Measurements from ENCODE around the gene MRTFA. TPM values are rescaled to one million over a fixed set of nuclear protein-coding genes. Genes with fewer than 3 reads are reported as not detected.

MRTFA gene
- total RNA-seq, 1 donor from 2014 or later, result 11.3 TPM

DNA sequence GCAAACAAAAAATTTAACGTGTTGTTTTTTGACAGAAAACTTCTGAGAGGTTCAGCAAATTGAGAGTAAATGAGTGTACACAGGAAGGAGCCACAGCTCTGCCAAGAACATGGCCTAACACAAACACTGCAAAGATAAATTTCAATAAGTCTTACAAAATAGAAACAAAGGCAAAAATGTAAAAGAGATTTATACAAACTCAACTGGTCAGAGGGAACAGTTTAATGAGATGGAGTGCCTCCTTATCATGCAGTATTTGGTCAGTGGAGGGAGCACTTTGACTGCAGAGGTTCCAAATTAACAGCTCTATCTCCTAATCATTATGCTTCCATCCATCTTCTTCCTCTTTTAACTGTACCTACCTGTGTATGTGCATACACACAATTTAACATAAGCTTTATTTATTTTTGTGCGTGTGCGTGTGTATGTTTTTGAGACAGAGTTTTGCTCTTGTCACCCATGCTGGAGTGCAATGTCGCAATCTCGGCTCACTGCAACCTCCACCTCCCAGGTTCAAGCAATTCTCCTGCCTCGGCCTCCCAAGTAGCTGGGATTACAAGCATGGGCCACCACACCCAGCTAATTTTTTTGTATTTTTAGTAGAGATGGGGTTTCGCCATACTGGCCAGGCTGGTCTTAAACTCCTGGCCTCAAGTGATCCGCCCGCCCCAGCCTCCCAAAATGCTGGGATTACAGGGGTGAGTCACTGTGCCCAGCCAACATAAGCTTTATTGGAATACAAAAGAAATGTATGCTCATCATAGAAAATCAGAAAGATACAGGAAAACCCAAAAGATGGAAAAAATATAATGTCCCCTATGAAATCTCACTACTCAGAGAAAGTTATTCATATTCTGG lies 111.9 kb downstream of the MRTFA start:
- Histone ChIP-seq H3K27me3 (no peaks in the 10 kb centered on the region), H3K4me3 (no peak overlapping the region), H2AFZ (replicated peaks) (no peak overlapping the region), H3K79me2 (ENCODE audit: low read depth) (peaks cover 18% of the 10 kb centered on the region), H3K4me2 (no peak overlapping the region), H3K9ac (no peak overlapping the region), H4K20me1 (ENCODE audit: low read depth) (no peaks in the 10 kb centered on the region), H3K9me3 (ENCODE audit: low read depth) (no peaks in the 10 kb centered on the region), H3K36me3 (no peaks in the 10 kb centered on the region), H3F3A (ENCODE audit: low read depth) (no peaks in the 10 kb centered on the region), H3K4me1 (no peaks in the 10 kb centered on the region), H3K27ac (no peak overlapping the region)
- Mint-ChIP-seq H3K4me1 (peaks cover 3% of the 10 kb centered on the region), H3K27ac (no peak overlapping the region), H3K9me3 (peaks cover 9% of the 10 kb centered on the region), H3K27me3 (ENCODE audit: insufficient read depth, low read depth) (no peaks in the 10 kb centered on the region), H3K36me3 (peaks cover 18% of the 10 kb centered on the region), H3K4me3 (no peak overlapping the region)
- TF ChIP-seq EZH2phosphoT487 (IDR thresholded peaks at IDR 0.05) (no peak), EZH2 (IDR thresholded peaks at IDR 0.05) (no peak)
- TF ChIP-seq, protein P1, sequence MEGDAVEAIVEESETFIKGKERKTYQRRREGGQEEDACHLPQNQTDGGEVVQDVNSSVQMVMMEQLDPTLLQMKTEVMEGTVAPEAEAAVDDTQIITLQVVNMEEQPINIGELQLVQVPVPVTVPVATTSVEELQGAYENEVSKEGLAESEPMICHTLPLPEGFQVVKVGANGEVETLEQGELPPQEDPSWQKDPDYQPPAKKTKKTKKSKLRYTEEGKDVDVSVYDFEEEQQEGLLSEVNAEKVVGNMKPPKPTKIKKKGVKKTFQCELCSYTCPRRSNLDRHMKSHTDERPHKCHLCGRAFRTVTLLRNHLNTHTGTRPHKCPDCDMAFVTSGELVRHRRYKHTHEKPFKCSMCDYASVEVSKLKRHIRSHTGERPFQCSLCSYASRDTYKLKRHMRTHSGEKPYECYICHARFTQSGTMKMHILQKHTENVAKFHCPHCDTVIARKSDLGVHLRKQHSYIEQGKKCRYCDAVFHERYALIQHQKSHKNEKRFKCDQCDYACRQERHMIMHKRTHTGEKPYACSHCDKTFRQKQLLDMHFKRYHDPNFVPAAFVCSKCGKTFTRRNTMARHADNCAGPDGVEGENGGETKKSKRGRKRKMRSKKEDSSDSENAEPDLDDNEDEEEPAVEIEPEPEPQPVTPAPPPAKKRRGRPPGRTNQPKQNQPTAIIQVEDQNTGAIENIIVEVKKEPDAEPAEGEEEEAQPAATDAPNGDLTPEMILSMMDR (IDR thresholded peaks at IDR 0.05), result peak; percentile 14
- no peak for DNase-seq (ENCODE audit: low spot score)

DNA sequence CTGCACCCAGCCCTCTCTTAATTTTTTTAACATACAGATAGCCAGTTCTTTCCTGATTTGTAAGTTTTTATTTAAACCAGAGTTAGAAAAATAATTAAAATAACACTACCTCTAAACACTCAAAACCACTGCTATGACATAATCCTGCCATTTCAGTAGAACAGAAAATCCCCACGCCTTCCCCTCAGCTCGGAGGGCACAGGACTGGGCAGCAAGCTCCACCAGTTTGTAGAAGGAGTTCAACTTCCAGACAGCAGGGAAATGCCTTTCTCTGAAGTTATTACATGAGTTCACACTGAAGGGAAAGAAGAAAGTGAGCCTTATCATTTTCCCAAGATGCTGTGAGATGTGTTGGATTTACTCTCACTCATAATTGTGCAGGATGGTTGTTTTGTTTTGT lies 114.4 kb downstream of the MRTFA start:
- Mint-ChIP-seq H3K36me3 (peaks cover 30% of the 10 kb centered on the region), H3K9me3 (peaks cover 9% of the 10 kb centered on the region), H3K4me3 (no peak overlapping the region), H3K27me3 (ENCODE audit: insufficient read depth, low read depth) (no peaks in the 10 kb centered on the region), H3K4me1 (no peaks in the 10 kb centered on the region), H3K27ac (no peak overlapping the region)
- no peaks in the 10 kb centered on the region for H3F3A ChIP-seq (ENCODE audit: low read depth)
- no peak for TF ChIP-seq EZH2 (IDR thresholded peaks at IDR 0.05)
- TF ChIP-seq EZH2phosphoT487 (IDR thresholded peaks at IDR 0.05), result no peak
- TF ChIP-seq, protein P1 (IDR thresholded peaks at IDR 0.05), result no peak
- no peaks in the 10 kb centered on the region for H3K36me3 ChIP-seq
- peaks cover 18% of the 10 kb centered on the region for H3K79me2 ChIP-seq (ENCODE audit: low read depth)
- no peaks in the 10 kb centered on the region for H3K9me3 ChIP-seq (ENCODE audit: low read depth)
- H3K4me2 ChIP-seq, result no peak overlapping the region
- no peak for DNase-seq (ENCODE audit: low spot score)
- no peaks in the 10 kb centered on the region for H3K4me1 ChIP-seq
- no peaks in the 10 kb centered on the region for H4K20me1 ChIP-seq (ENCODE audit: low read depth)
- H3K4me3 ChIP-seq, result no peak overlapping the region
- no peak overlapping the region for H2AFZ ChIP-seq (replicated peaks)
- H3K27ac ChIP-seq, result no peak overlapping the region
- H3K27me3 ChIP-seq, result no peaks in the 10 kb centered on the region
- H3K9ac ChIP-seq, result no peak overlapping the region

DNA sequence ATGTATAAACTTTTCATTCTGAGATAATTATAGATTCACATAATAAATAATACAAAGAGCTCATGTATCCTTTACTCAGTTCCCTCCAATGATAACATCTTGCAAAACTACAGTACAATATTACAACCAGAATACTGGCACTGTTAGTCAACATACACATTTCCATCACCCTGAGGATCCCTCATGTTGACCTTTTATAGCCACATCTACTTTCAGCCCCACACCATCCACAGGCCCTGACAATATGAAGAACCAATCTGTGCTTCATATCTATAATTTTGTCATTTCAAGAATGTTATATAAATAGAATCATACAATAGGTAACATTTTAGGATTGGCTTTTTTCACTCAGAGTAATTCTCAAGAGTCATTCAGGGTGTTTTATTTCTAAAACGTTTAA lies 115.5 kb downstream of the MRTFA start:
- H3K9ac ChIP-seq, result no peak overlapping the region
- DNase-seq (ENCODE audit: low spot score), result no peak
- H3K4me1 Mint-ChIP-seq, result no peaks in the 10 kb centered on the region

More for the DNA sequence above, 115.5 kb downstream of the MRTFA start:
- H3K9me3 ChIP-seq (ENCODE audit: low read depth), result no peaks in the 10 kb centered on the region
- no peaks in the 10 kb centered on the region for H3K36me3 ChIP-seq
- TF ChIP-seq EZH2phosphoT487 (IDR thresholded peaks at IDR 0.05), result no peak
- TF ChIP-seq EZH2 (IDR thresholded peaks at IDR 0.05), result no peak
- TF ChIP-seq, protein P1 (IDR thresholded peaks at IDR 0.05), result no peak
- H3F3A ChIP-seq (ENCODE audit: low read depth), result no peaks in the 10 kb centered on the region
- peaks cover 30% of the 10 kb centered on the region for H3K36me3 Mint-ChIP-seq
- H3K9me3 Mint-ChIP-seq, result peaks cover 9% of the 10 kb centered on the region
- H4K20me1 ChIP-seq (ENCODE audit: low read depth), result no peaks in the 10 kb centered on the region
- H3K27me3 Mint-ChIP-seq (ENCODE audit: insufficient read depth, low read depth), result no peaks in the 10 kb centered on the region
- H3K27me3 ChIP-seq, result no peaks in the 10 kb centered on the region
- no peak overlapping the region for H3K4me3 ChIP-seq
- H3K27ac Mint-ChIP-seq, result no peak overlapping the region
- no peak overlapping the region for H3K4me3 Mint-ChIP-seq
- no peaks in the 10 kb centered on the region for H3K4me1 ChIP-seq
- H3K4me2 ChIP-seq, result no peak overlapping the region
- no peak overlapping the region for H3K27ac ChIP-seq
- H2AFZ ChIP-seq (replicated peaks), result no peak overlapping the region
- H3K79me2 ChIP-seq (ENCODE audit: low read depth), result peaks cover 18% of the 10 kb centered on the region
